OCI-LY1 (cell line): ENCODE measurements around the gene GLYAT.

Experiments used
- H2AFZ ChIP-seq: fragments of 200-600 bp; sonication (generic), shearing (Covaris generic); 2 replicates; pipeline ENCODE4 v1.6.0; 2014; ENCODE audit warnings: antibody characterized with exemption, mild to moderate bottlenecking, low read length
- H3F3A ChIP-seq: fragments of 200-600 bp; sonication (generic), shearing (Covaris generic); 2 replicates; pipeline ENCODE4 v1.6.0; 2014; ENCODE audit warnings: mild to moderate bottlenecking, antibody characterized with exemption, low read length, moderate library complexity; ENCODE audit not compliant: insufficient read depth
- H3K27ac ChIP-seq: fragments of 200-600 bp; sonication (generic); 2 replicates; pipeline ENCODE4 v1.5.1; 2014; ENCODE audit warnings: low read length, mixed run types, mild to moderate bottlenecking, low read depth; ENCODE audit not compliant: poor library complexity, severe bottlenecking
- H3K27me3 ChIP-seq: fragments of 200-600 bp; sonication (generic); 2 replicates; pipeline ENCODE4 v1.6.0; 2014; ENCODE audit warnings: antibody characterized with exemption, mild to moderate bottlenecking, low read length, moderate library complexity; ENCODE audit not compliant: insufficient read depth
- H3K36me3 ChIP-seq: fragments of 200-600 bp; sonication (generic); 2 replicates; pipeline ENCODE4 v1.6.1; 2014; ENCODE audit warnings: mild to moderate bottlenecking, antibody characterized with exemption, low read length, moderate library complexity, mixed read lengths; ENCODE audit not compliant: insufficient read depth
- H3K4me1 ChIP-seq: fragments of 200-600 bp; sonication (generic); 2 replicates; pipeline ENCODE4 v1.5.1; 2014; ENCODE audit warnings: mild to moderate bottlenecking, low read length, moderate library complexity; ENCODE audit not compliant: insufficient read depth, severe bottlenecking
- H3K4me2 ChIP-seq: fragments of 200-600 bp; sonication (generic), shearing (Covaris generic); 2 replicates; pipeline ENCODE4 v1.6.1; 2014; ENCODE audit warnings: low read length
- H3K4me3 ChIP-seq: fragments of 200-600 bp; sonication (generic); 2 replicates; pipeline ENCODE4 v1.5.1; 2014; ENCODE audit warnings: low read length, low read depth, mild to moderate bottlenecking, mixed read lengths; ENCODE audit not compliant: poor library complexity, severe bottlenecking
- H3K79me2 ChIP-seq: fragments of 200-600 bp; shearing (Covaris generic); 2 replicates; pipeline ENCODE4 v1.6.1; 2016; ENCODE audit warnings: mixed run types, low read length, mixed read lengths; ENCODE audit not compliant: insufficient read depth
- H3K9ac ChIP-seq: fragments of 200-600 bp; sonication (generic), shearing (Covaris generic); 2 replicates; pipeline ENCODE4 v1.6.1; 2014; ENCODE audit warnings: mild to moderate bottlenecking, low read length, mixed read lengths
- H3K9me2 ChIP-seq: fragments of 200-600 bp; sonication (generic), shearing (Covaris generic); 2 replicates; pipeline ENCODE4 v1.6.1; 2014; ENCODE audit warnings: low read depth, mild to moderate bottlenecking, low read length, mixed read lengths
- H3K9me3 ChIP-seq: fragments of 200-600 bp; shearing (Covaris generic); 2 replicates; pipeline ENCODE4 v1.6.1; 2014; ENCODE audit warnings: low read length, mixed read lengths
- H4K20me1 ChIP-seq: fragments of 200-600 bp; sonication (generic), shearing (Covaris generic); 2 replicates; pipeline ENCODE4 v1.6.0; 2016; ENCODE audit warnings: mild to moderate bottlenecking, low read length; ENCODE audit not compliant: insufficient read depth
- EZH2 ChIP-seq: fragments of 200-600 bp; sonication (generic), shearing (Covaris generic); IDR thresholded peaks from 2 replicates; pipeline ENCODE4 v1.8.0; 2017; ENCODE audit warnings: borderline replicate concordance, mixed run types, mild to moderate bottlenecking, antibody characterized with exemption, low read length, moderate library complexity, mixed read lengths
- TF ChIP-seq, protein P1 (sequence below): fragments of 200-600 bp; sonication (generic), shearing (Covaris generic); IDR thresholded peaks from 2 replicates; pipeline ENCODE4 v1.5.1; 2017; ENCODE audit warnings: mild to moderate bottlenecking, antibody characterized with exemption, low read length, moderate library complexity, mixed read lengths

Gene GLYAT

DNA sequence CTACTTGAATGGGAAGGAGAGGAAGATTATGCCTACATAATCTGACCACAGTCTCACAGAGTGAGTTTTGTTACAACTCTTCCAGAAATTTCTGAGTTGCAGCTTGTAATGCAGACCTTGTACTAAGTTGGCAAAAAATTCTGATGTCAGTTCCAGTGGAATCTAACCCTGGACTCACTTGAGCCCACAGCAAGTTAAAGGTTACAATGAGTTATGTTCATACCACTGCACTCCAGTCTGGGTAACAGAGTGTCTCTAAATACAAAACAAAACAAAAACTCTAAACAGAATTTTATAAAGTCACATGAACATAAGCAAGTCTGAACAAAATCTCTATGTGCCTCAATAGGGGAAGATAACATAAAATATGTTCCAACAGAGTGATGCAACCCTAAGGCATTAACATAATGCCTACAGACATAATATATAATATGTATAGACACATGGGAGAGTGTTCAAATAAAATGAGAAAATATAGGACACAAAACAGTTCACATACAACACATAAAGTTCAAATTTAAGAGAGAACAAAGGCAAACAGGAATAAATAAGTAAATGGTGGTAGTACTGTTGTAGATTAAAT is 1.1 kb downstream of the GLYAT start:
- Histone ChIP-seq H3K4me3 (no peak overlapping the region), H4K20me1 (no peaks in the 10 kb centered on the region), H3K9ac (no peak overlapping the region), H3K9me2 (no peaks in the 10 kb centered on the region), H2AFZ (no peak overlapping the region), H3K9me3 (no peaks in the 10 kb centered on the region), H3K79me2 (no peaks in the 10 kb centered on the region), H3K27ac (no peak overlapping the region), H3F3A (no peaks in the 10 kb centered on the region), H3K36me3 (no peaks in the 10 kb centered on the region), H3K4me1 (no peaks in the 10 kb centered on the region), H3K4me2 (no peak overlapping the region), H3K27me3 (no peaks in the 10 kb centered on the region)
- TF ChIP-seq, protein P1, sequence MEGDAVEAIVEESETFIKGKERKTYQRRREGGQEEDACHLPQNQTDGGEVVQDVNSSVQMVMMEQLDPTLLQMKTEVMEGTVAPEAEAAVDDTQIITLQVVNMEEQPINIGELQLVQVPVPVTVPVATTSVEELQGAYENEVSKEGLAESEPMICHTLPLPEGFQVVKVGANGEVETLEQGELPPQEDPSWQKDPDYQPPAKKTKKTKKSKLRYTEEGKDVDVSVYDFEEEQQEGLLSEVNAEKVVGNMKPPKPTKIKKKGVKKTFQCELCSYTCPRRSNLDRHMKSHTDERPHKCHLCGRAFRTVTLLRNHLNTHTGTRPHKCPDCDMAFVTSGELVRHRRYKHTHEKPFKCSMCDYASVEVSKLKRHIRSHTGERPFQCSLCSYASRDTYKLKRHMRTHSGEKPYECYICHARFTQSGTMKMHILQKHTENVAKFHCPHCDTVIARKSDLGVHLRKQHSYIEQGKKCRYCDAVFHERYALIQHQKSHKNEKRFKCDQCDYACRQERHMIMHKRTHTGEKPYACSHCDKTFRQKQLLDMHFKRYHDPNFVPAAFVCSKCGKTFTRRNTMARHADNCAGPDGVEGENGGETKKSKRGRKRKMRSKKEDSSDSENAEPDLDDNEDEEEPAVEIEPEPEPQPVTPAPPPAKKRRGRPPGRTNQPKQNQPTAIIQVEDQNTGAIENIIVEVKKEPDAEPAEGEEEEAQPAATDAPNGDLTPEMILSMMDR = no peak
- no peak for TF ChIP-seq EZH2

DNA sequence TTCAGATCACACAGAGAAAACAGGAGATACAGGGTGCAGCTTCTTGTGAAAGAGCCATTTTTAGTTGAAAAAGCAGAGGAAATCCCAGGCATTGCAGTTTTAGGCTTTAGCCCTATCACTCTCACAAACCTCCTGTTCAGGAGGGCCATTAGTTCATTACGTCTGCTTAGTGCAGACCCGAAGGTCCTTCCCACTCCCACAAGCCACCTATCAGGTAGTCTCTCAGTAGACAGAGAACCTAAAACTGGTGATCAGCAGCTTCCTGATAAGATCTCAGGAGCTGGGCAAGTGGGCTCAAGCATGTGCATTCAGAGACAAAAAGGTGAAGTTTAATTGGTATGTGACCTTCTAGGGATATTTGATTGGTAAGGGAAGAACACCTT is 4.3 kb downstream of the GLYAT start:
- Histone ChIP-seq H3K27ac (no peak overlapping the region), H3K4me2 (no peak overlapping the region), H3K9me3 (no peaks in the 10 kb centered on the region), H3K9me2 (no peaks in the 10 kb centered on the region), H3K4me1 (no peaks in the 10 kb centered on the region), H3K9ac (no peak overlapping the region), H3K79me2 (no peaks in the 10 kb centered on the region), H3K4me3 (no peak overlapping the region), H2AFZ (no peak overlapping the region), H4K20me1 (no peaks in the 10 kb centered on the region), H3K27me3 (no peaks in the 10 kb centered on the region), H3F3A (no peaks in the 10 kb centered on the region), H3K36me3 (no peaks in the 10 kb centered on the region)
- TF ChIP-seq, protein P1 = no peak
- no peak for TF ChIP-seq EZH2

DNA sequence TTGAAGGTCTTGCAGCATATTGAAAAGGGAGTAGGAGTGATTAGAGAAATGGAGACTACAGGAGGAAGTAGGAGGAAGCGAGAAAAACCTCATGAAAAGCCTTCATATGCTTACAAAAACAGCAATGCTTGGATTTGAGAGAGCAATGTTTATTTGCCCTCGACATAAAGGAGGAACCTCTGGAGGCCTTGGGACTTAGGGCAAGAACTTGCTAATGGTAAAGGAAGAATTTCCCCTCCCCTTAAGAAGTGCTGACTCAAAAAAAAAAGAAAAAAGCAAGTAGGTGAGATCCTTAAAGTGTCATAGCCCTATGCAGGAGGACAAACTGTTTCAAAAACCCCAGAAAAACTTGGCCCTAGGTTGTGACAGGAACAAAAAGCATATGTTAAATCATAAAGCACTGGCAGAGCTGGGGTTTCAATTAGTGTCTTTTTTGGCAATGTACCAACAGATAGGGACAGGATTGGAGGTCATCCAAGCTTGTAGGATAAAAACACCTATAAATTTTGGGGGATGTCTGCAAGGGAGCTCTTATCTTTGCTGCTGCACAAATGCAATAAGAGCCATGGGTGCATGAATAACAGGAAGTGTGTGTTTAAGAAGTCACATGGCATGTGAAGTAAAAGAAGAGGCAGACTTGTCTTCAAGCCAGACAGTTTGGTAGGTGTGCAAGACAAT is 4.9 kb downstream of the GLYAT start:
- no peaks in the 10 kb centered on the region for H3K4me1 ChIP-seq
- H3K9me3 ChIP-seq = no peaks in the 10 kb centered on the region
- TF ChIP-seq EZH2 = no peak
- TF ChIP-seq, protein P1 = no peak
- H3F3A ChIP-seq = no peaks in the 10 kb centered on the region
- no peaks in the 10 kb centered on the region for H4K20me1 ChIP-seq
- no peaks in the 10 kb centered on the region for H3K9me2 ChIP-seq
- H3K4me2 ChIP-seq = no peak overlapping the region
- H3K36me3 ChIP-seq = no peaks in the 10 kb centered on the region
- H3K27ac ChIP-seq = no peak overlapping the region
- no peak overlapping the region for H3K4me3 ChIP-seq
- no peaks in the 10 kb centered on the region for H3K27me3 ChIP-seq
- no peak overlapping the region for H2AFZ ChIP-seq
- H3K9ac ChIP-seq = no peak overlapping the region
- no peaks in the 10 kb centered on the region for H3K79me2 ChIP-seq
